Measurements from ENCODE around the gene CFHR5. TPM values are rescaled to one million over a fixed set of nuclear protein-coding genes. Genes with fewer than 3 reads are reported as not detected.
"Not testable (repeated sequence)": the region's sequence is repeated elsewhere in the genome, so short reads cannot be mapped to it uniquely, and the experiment has no call there.

CFHR5 gene
- total RNA-seq, result not detected in 2 replicates
- long read RNA-seq, result 0 reads

GRCh38 chr1:196977278-196977677 is at the start of gene CFHR5:
Gene CFHR5, plus strand, starts transcription at chr1:196977556. Its CDS starts 109 bp downstream, at chr1:196977665.
- H3K4me3 Mint-ChIP-seq, result no peak within 1 kb of the TSS
- H3K27ac Mint-ChIP-seq (ENCODE audit: unreplicated experiment), result no peak within 1 kb of the TSS
- no peaks in the 10 kb centered on the region for H3K9me3 Mint-ChIP-seq
- TF ChIP-seq CTCF (conservative IDR thresholded peaks at IDR 0.05), result no peak
- DNase-seq (ENCODE audit: low read depth, low spot score), result no peak
- no peaks in the 10 kb centered on the region for H3K36me3 Mint-ChIP-seq (ENCODE audit: low read depth)
- H3K27me3 Mint-ChIP-seq (ENCODE audit: low read depth), result no peaks in the 10 kb centered on the region
- H3K4me1 Mint-ChIP-seq, result no peaks in the 10 kb centered on the region

GRCh38 chr1:196932853-196933252 is 44.5 kb upstream of the CFHR5 start:
- not testable (repeated sequence) for H3K27me3 Mint-ChIP-seq (ENCODE audit: low read depth); H3K27ac Mint-ChIP-seq (ENCODE audit: unreplicated experiment); H3K4me3 Mint-ChIP-seq; DNase-seq (ENCODE audit: low read depth, low spot score); H3K9me3 Mint-ChIP-seq; H3K4me1 Mint-ChIP-seq; H3K36me3 Mint-ChIP-seq (ENCODE audit: low read depth)

DNA sequence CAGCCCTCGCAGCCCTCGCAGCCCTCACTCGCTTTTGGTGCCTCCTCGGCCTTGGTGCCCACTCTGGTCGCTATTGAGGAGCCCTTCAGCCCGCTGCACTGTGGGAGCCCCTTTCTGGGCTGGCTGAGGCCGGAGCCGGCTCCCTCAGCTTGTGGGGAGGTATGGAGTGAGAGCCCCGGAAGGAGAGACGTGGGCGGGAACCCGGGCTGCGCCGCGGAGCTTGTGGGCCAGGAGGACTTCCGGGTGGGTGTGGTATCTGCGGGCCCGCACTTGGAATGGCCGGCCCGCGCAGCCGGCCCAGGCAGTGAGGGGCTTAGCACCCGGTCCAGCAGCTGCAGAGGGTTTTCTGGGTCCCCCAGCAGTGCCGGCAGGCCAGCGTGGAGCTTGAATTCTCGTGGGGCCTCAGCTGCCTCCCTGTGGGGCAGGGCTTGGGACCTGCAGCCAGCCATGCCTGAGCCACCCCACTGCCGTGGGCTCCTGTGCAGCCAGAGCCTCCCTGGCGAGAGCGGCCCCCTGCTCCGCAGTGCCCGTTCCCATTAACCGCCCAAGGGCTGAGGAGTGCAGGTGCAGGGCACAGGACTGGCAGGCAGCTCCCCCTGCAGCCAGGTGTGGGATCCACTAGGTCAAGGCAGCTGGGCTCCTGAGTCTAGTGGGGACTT is 43.7 kb upstream of the CFHR5 start:
- H3K4me3 Mint-ChIP-seq, result no peak overlapping the region
- no peak overlapping the region for H3K27ac Mint-ChIP-seq (ENCODE audit: unreplicated experiment)
- peaks cover 4% of the 10 kb centered on the region for H3K9me3 Mint-ChIP-seq
- no peaks in the 10 kb centered on the region for H3K27me3 Mint-ChIP-seq (ENCODE audit: low read depth)
- TF ChIP-seq CTCF (conservative IDR thresholded peaks at IDR 0.05), result no peak
- no peaks in the 10 kb centered on the region for H3K36me3 Mint-ChIP-seq (ENCODE audit: low read depth)
- no peaks in the 10 kb centered on the region for H3K4me1 Mint-ChIP-seq
- no peak for DNase-seq (ENCODE audit: low read depth, low spot score)

DNA sequence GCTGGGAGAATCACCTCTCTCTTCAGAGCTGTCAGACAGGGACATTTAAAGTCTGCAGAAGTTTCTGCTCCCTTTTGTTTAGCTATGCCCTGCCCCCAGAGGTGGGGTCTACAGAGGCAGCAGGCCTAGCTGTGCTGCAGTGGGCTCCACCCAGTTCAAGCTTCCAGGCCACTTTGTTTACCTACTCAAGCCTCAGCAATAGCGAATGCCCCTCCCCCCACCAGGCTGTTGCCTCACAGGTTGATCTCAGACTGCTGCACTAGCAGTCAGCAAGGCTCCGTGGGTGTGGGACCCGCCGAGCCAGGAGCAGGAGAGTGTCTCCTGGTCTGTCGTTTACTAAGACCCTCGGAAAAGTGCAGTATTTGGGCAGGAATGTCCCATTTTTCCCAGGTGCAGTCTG is 35.9 kb upstream of the CFHR5 start:
- H3K4me3 Mint-ChIP-seq; H3K9me3 Mint-ChIP-seq; H3K4me1 Mint-ChIP-seq; H3K27me3 Mint-ChIP-seq (ENCODE audit: low read depth); H3K36me3 Mint-ChIP-seq (ENCODE audit: low read depth); H3K27ac Mint-ChIP-seq (ENCODE audit: unreplicated experiment); DNase-seq (ENCODE audit: low read depth, low spot score): not testable (repeated sequence)

GRCh38 chr1:196943568-196943967 is 33.8 kb upstream of the CFHR5 start, which contains the start of gene CFHR2:
Gene CFHR2, plus strand, starts transcription at chr1:196943738. Its CDS starts 143 bp downstream, at chr1:196943881.
- not testable (repeated sequence) for H3K27ac Mint-ChIP-seq (ENCODE audit: unreplicated experiment); H3K27me3 Mint-ChIP-seq (ENCODE audit: low read depth); H3K36me3 Mint-ChIP-seq (ENCODE audit: low read depth); H3K9me3 Mint-ChIP-seq; DNase-seq (ENCODE audit: low read depth, low spot score); H3K4me1 Mint-ChIP-seq; H3K4me3 Mint-ChIP-seq

- Mint-ChIP-seq H3K36me3 (ENCODE audit: low read depth) (no peaks in the 10 kb centered on the region), H3K9me3 (no peaks in the 10 kb centered on the region), H3K4me3 (no peak overlapping the region), H3K27me3 (ENCODE audit: low read depth) (no peaks in the 10 kb centered on the region), H3K27ac (ENCODE audit: unreplicated experiment) (no peak overlapping the region), H3K4me1 (no peaks in the 10 kb centered on the region)
- no peak for DNase-seq (ENCODE audit: low read depth, low spot score)
- no peak for TF ChIP-seq CTCF (conservative IDR thresholded peaks at IDR 0.05)
These were observed 25.5 kb upstream of the CFHR5 start for GRCh38 chr1:196951711-196952394.

- no peaks in the 10 kb centered on the region for H3K27me3 Mint-ChIP-seq (ENCODE audit: low read depth)
- H3K9me3 Mint-ChIP-seq, result no peaks in the 10 kb centered on the region
- no peak for DNase-seq (ENCODE audit: low read depth, low spot score)
- H3K4me3 Mint-ChIP-seq, result no peak overlapping the region
- H3K36me3 Mint-ChIP-seq (ENCODE audit: low read depth), result no peaks in the 10 kb centered on the region
- H3K27ac Mint-ChIP-seq (ENCODE audit: unreplicated experiment), result no peak overlapping the region
- no peak for TF ChIP-seq CTCF (conservative IDR thresholded peaks at IDR 0.05)
- no peaks in the 10 kb centered on the region for H3K4me1 Mint-ChIP-seq
These were observed 22.6 kb upstream of the CFHR5 start for GRCh38 chr1:196954778-196955177.

Data from neural crest cell (in vitro differentiated cells).